Measurements from ENCODE around the gene ATG13.

DNA sequence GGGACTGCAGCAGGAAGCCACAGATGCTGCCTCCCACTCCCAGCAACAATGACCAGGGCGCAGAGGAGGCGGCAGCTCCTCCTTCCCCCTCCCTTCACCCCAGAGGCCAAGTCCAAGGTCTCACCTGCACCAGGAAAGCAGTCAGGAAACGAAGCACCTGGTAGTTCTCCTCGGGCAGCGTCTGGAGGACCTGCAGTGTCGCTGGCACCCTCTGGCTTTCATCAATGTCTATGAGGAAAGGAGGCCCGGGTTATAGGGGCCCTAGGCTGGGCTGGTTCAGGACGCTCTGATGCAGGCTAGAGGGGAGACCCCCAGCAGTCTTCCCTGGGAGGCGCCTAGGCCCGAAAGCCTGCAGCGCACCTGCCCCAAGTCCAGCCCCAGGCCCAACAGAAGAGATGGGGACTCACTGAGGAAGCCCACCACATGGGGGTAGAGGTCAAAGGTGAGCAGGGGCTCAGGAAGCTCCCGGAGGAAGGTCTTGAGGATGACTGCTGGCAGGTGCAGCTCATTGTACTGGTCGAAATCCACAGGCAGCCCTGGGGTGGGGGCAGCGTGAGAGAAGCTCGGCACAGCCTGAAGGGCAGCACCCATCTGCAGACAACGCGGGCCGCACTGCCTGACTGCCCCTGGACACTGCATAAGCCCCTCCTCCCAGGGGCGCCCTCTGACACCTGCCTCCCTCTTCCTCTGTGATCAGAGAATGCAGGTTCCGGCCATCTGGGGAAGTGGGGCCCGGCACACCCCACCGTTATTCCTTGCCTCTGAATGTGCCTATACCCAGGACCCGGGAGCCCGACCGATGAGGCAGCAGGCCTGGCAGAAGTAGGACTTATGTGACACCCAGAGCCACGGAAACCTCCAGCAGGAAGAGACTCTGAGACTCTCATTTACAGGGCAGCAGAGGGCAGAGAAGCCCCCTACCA lies 62.1 kb downstream of the ATG13 start:
- TF ChIP-seq POLR2A (IDR thresholded peaks at IDR 0.05; ENCODE audit: low read length) (no peak), GATA1 (IDR thresholded peaks at IDR 0.05; ENCODE audit: low read depth, low read length) (no peak)

All from erythroblast (primary cell).